ENCODE data around the gene LYRM4.

The LYRM4 gene

GRCh38 chr6:5203546-5203945 lies 57.2 kb downstream of the LYRM4 start:
- DNase-seq = no peak

GRCh38 chr6:5202941-5203340 lies 57.8 kb downstream of the LYRM4 start:
- DNase-seq = no peak

GRCh38 chr6:5202206-5202605 lies 58.5 kb downstream of the LYRM4 start:
- no peak for DNase-seq

- no peak for DNase-seq
Observed at GRCh38 chr6:5201271-5201670, 59.5 kb downstream of the LYRM4 start.

GRCh38 chr6:5199702-5200101 lies 61.0 kb downstream of the LYRM4 start:
- no peak for DNase-seq

GRCh38 chr6:5199283-5199682 lies 61.5 kb downstream of the LYRM4 start:
- DNase-seq = no peak

- DNase-seq = no peak
Observed at GRCh38 chr6:5197084-5197483, 63.7 kb downstream of the LYRM4 start.

GRCh38 chr6:5192135-5192794 lies 68.5 kb downstream of the LYRM4 start:
- DNase-seq = no peak

GRCh38 chr6:5191722-5192121 lies 69.0 kb downstream of the LYRM4 start:
- no peak for DNase-seq

GRCh38 chr6:5191222-5191621 lies 69.5 kb downstream of the LYRM4 start:
- no peak for DNase-seq

- peak in 1 of 2 donors; percentile 40 for DNase-seq
Observed at GRCh38 chr6:5190507-5190906, 70.2 kb downstream of the LYRM4 start.

- no peak for DNase-seq
Observed at GRCh38 chr6:5188646-5189045, 72.1 kb downstream of the LYRM4 start.

GRCh38 chr6:5184878-5185277 lies 75.9 kb downstream of the LYRM4 start:
- no peak for DNase-seq

GRCh38 chr6:5184218-5184617 lies 76.5 kb downstream of the LYRM4 start:
- DNase-seq = no peak

GRCh38 chr6:5181510-5182317 lies 79.0 kb downstream of the LYRM4 start:
- DNase-seq = peak; percentile 9 to 28

- DNase-seq = no peak
Observed at GRCh38 chr6:5180636-5181035, 80.1 kb downstream of the LYRM4 start.

GRCh38 chr6:5179917-5180316 lies 80.8 kb downstream of the LYRM4 start:
- DNase-seq = no peak

GRCh38 chr6:5178806-5179205 lies 81.9 kb downstream of the LYRM4 start:
- DNase-seq = no peak

GRCh38 chr6:5175635-5176034 lies 85.1 kb downstream of the LYRM4 start:
- peak in 1 of 2 donors; percentile 20 for DNase-seq

- DNase-seq = no peak
Observed at GRCh38 chr6:5174756-5175549, 85.8 kb downstream of the LYRM4 start.

GRCh38 chr6:5174244-5174643 lies 86.5 kb downstream of the LYRM4 start:
- DNase-seq = no peak

- no peak for DNase-seq
Observed at GRCh38 chr6:5173810-5174209, 86.9 kb downstream of the LYRM4 start.

- no peak for DNase-seq
Observed at GRCh38 chr6:5172897-5173474, 87.8 kb downstream of the LYRM4 start.

Data from inflammatory macrophage (primary cell).